CMK (cell line): ENCODE results near the gene TXK.

ENCODE experiments used
- DNase-seq: peaks from one replicate; pipeline ENCODE4 v3.0.0-alpha.2; 2010; ENCODE audit warnings: low read depth

TXK gene

GRCh38 chr4:48017108-48017571 is 116.9 kb downstream of the TXK start:
- DNase-seq, result no peak
